ENCODE results near the gene IGF2R.
A peak's percentile ranks its signal among the peaks of the same experiment; 100 is the strongest.

Gene IGF2R

GRCh38 chr6:160029525-160029924 lies 60.6 kb downstream of the IGF2R start:
- DNase-seq (ENCODE audit: low read depth): no peak
- in situ Hi-C loops (cut with HindIII; ENCODE audit: low sequenced_read_pairs): no loop called here
- H3K4me3 ChIP-seq (ENCODE audit: low read depth, low read length): no peak overlapping the region
- TF ChIP-seq CTCF (IDR thresholded peaks at IDR 0.05; ENCODE audit: low read depth, low read length, missing control alignments): no peak

- no peak overlapping the region for H3K4me3 ChIP-seq (ENCODE audit: low read depth, low read length)
- TF ChIP-seq CTCF (IDR thresholded peaks at IDR 0.05; ENCODE audit: low read depth, low read length, missing control alignments): no peak
- DNase-seq (ENCODE audit: low read depth): peak; percentile 94
- in situ Hi-C loops (cut with HindIII; ENCODE audit: low sequenced_read_pairs): no loop called here
These were observed 61.2 kb downstream of the IGF2R start for GRCh38 chr6:160030103-160030502.

GRCh38 chr6:160031442-160031841 lies 62.6 kb downstream of the IGF2R start:
- no peak for DNase-seq (ENCODE audit: low read depth)
- no peak overlapping the region for H3K4me3 ChIP-seq (ENCODE audit: low read depth, low read length)
- in situ Hi-C loops (cut with HindIII; ENCODE audit: low sequenced_read_pairs): no loop called here
- no peak for TF ChIP-seq CTCF (IDR thresholded peaks at IDR 0.05; ENCODE audit: low read depth, low read length, missing control alignments)

GRCh38 chr6:160031871-160032270 lies 63.0 kb downstream of the IGF2R start:
- no peak for DNase-seq (ENCODE audit: low read depth)
- in situ Hi-C loops (cut with HindIII; ENCODE audit: low sequenced_read_pairs): no loop called here
- no peak overlapping the region for H3K4me3 ChIP-seq (ENCODE audit: low read depth, low read length)
- no peak for TF ChIP-seq CTCF (IDR thresholded peaks at IDR 0.05; ENCODE audit: low read depth, low read length, missing control alignments)

GRCh38 chr6:160032538-160032937 lies 63.7 kb downstream of the IGF2R start:
- no peak overlapping the region for H3K4me3 ChIP-seq (ENCODE audit: low read depth, low read length)
- TF ChIP-seq CTCF (IDR thresholded peaks at IDR 0.05; ENCODE audit: low read depth, low read length, missing control alignments): no peak
- DNase-seq (ENCODE audit: low read depth): no peak
- in situ Hi-C loops (cut with HindIII; ENCODE audit: low sequenced_read_pairs): no loop called here

- DNase-seq (ENCODE audit: low read depth): no peak
- no peak for TF ChIP-seq CTCF (IDR thresholded peaks at IDR 0.05; ENCODE audit: low read depth, low read length, missing control alignments)
- no peak overlapping the region for H3K4me3 ChIP-seq (ENCODE audit: low read depth, low read length)
- in situ Hi-C loops (cut with HindIII; ENCODE audit: low sequenced_read_pairs): no loop called here
These were observed 65.4 kb downstream of the IGF2R start for GRCh38 chr6:160034036-160034930.

All from astrocyte of the cerebellum (primary cell).